ENCODE data around the gene PIR. TPM values are rescaled to one million over a fixed set of nuclear protein-coding genes. Genes with fewer than 3 reads are reported as not detected.

PIR gene
- total RNA-seq, 1 experiment from 2014 or later: 29.7 TPM

GRCh38 chrX:15497865-15498264 lies 4.7 kb upstream of the PIR start:
- Mint-ChIP-seq H3K4me1 (peaks cover 6% of the 10 kb centered on the region in 2 experiments), H3K27ac (no peak overlapping the region), H3K27me3 (ENCODE audit: low read depth) (no peaks in the 10 kb centered on the region; the same call in 1 of the 2 replicates), H3K9me3 (no peaks in the 10 kb centered on the region), H3K36me3 (ENCODE audit: insufficient read depth in 1 of 3, low read depth in 3 of 3) (no peaks in the 10 kb centered on the region), H3K4me3 (no peak overlapping the region)
- Histone ChIP-seq H2BK12ac (ENCODE audit: insufficient read length, low read depth, low read length) (no peak overlapping the region), H2BK20ac (ENCODE audit: low read depth, low read length, poor library complexity, severe bottlenecking) (no peak overlapping the region), H4K8ac (replicated peaks; ENCODE audit: insufficient read length, low read depth, low read length) (no peak overlapping the region), H3K4me1 (ENCODE audit: insufficient read depth, low read length) (no peaks in the 10 kb centered on the region), H3K23ac (ENCODE audit: insufficient read length, low read depth, low read length) (no peak overlapping the region), H3K79me1 (ENCODE audit: insufficient read depth, low read depth, low read length, poor library complexity, severe bottlenecking) (no peaks in the 10 kb centered on the region), H2BK15ac (ENCODE audit: low read depth, low read length) (no peak overlapping the region), H3K27me3 (ENCODE audit: insufficient read depth, low read length) (no peaks in the 10 kb centered on the region), H2AFZ (ENCODE audit: low read length) (no peak overlapping the region), H3K9ac (ENCODE audit: extremely low read depth, insufficient read length, low read length) (no peak overlapping the region), H4K20me1 (ENCODE audit: control insufficient read depth, insufficient read depth, insufficient read length) (no peaks in the 10 kb centered on the region), H3K27ac (ENCODE audit: insufficient read length, low read depth, low read length) (no peak overlapping the region), H3K18ac (ENCODE audit: insufficient read length, low read depth, low read length) (no peak overlapping the region), H3K4me2 (ENCODE audit: insufficient read depth, insufficient read length, low read length) (no peak overlapping the region), H4K91ac (ENCODE audit: insufficient read length, low read depth, low read length) (no peak overlapping the region), H3K23me2 (ENCODE audit: insufficient read length, low read depth, low read length, poor library complexity, severe bottlenecking) (no peaks in the 10 kb centered on the region), H3T11ph (ENCODE audit: low read length) (no peak overlapping the region), H2BK5ac (ENCODE audit: insufficient read length, low read length) (no peak overlapping the region), H3K4ac (ENCODE audit: low read depth, low read length) (no peak overlapping the region), H3K14ac (ENCODE audit: insufficient read depth, low read length) (no peak overlapping the region), H3K56ac (ENCODE audit: insufficient read length, low read depth, low read length) (no peak overlapping the region), H2AK5ac (ENCODE audit: insufficient read length, low read length) (no peak overlapping the region), H4K5ac (ENCODE audit: insufficient read length, low read depth, low read length) (no peak overlapping the region), H3K9me3 (ENCODE audit: control insufficient read depth, low read depth, low read length) (no peaks in the 10 kb centered on the region), H3K79me2 (ENCODE audit: insufficient read depth, low read length) (no peaks in the 10 kb centered on the region), H2BK120ac (ENCODE audit: low read depth, low read length, poor library complexity, severe bottlenecking) (no peak overlapping the region)
- peak; percentile 72 for DNase-seq
- WGBS (ENCODE audit: extremely low coverage, insufficient read length, low lambda C conversion rate): no CpG with 5 or more reads among the region's 4 CpGs
- TF ChIP-seq CTCF (conservative IDR thresholded peaks at IDR 0.05): peak; percentile 84

Data from H9 (cell line).